HG03135 (cell line): ENCODE results near the gene OGFOD3.
"Not testable (repeated sequence)": the region's sequence is repeated elsewhere in the genome, so short reads cannot be mapped to it uniquely, and the experiment has no call there.

Experiments
- ATAC-seq: cut with Tn5 transposase; IDR thresholded peaks from one replicate; pipeline ENCODE4 v1.9.1; 2021; ENCODE audit warnings: mild to moderate bottlenecking, moderate library complexity; ENCODE audit not compliant: unreplicated experiment

Gene OGFOD3

GRCh38 chr17:82418001-82418986 lies at the start of gene OGFOD3, which contains the start of gene HEXD:
Gene OGFOD3, minus strand, starts transcription at chr17:82418586. Its CDS starts 101 bp downstream, at chr17:82418485.
Gene HEXD, plus strand, starts transcription at chr17:82418347. Its CDS starts 1,453 bp downstream, at chr17:82419800.
- ATAC-seq, result peak; percentile 75

GRCh38 chr17:82465023-82465603 lies 46.7 kb upstream of the OGFOD3 start:
- ATAC-seq, result no peak

GRCh38 chr17:82464567-82464929 lies 46.2 kb upstream of the OGFOD3 start:
- ATAC-seq, result no peak

GRCh38 chr17:82463925-82464566 lies 45.7 kb upstream of the OGFOD3 start:
- ATAC-seq, result no peak

GRCh38 chr17:82463391-82463790 lies 45.0 kb upstream of the OGFOD3 start:
- ATAC-seq, result no peak

GRCh38 chr17:82461827-82462524 lies 43.6 kb upstream of the OGFOD3 start:
- ATAC-seq, result no peak

GRCh38 chr17:82459936-82460335 lies 41.5 kb upstream of the OGFOD3 start:
- ATAC-seq, result not testable (repeated sequence)

GRCh38 chr17:82458885-82459424 lies 40.6 kb upstream of the OGFOD3 start:
- ATAC-seq, result peak; percentile 6

- peak; percentile 91 for ATAC-seq
Measured at GRCh38 chr17:82458179-82458884, 39.9 kb upstream of the OGFOD3 start, which contains the start of gene NARF. Gene NARF, plus strand, starts transcription at chr17:82458741. Its CDS starts 63 bp downstream, at chr17:82458804.

- ATAC-seq, result no peak
Measured at GRCh38 chr17:82457929-82458178, 39.5 kb upstream of the OGFOD3 start.

- no peak for ATAC-seq
Measured at GRCh38 chr17:82457073-82457928, 38.9 kb upstream of the OGFOD3 start.

GRCh38 chr17:82453706-82454105 lies 35.3 kb upstream of the OGFOD3 start:
- not testable (repeated sequence) for ATAC-seq

GRCh38 chr17:82453151-82453550 lies 34.8 kb upstream of the OGFOD3 start:
- ATAC-seq, result not testable (repeated sequence)

GRCh38 chr17:82452162-82452561 lies 33.8 kb upstream of the OGFOD3 start:
- ATAC-seq, result no peak

GRCh38 chr17:82450357-82451106 lies 32.1 kb upstream of the OGFOD3 start, which contains the start of gene CYBC1:
Gene CYBC1, minus strand, starts transcription at chr17:82450752. Its CDS starts 1,498 bp downstream, at chr17:82449254.
- ATAC-seq, result peak; percentile 52

GRCh38 chr17:82449883-82450356 lies 31.5 kb upstream of the OGFOD3 start:
- ATAC-seq, result no peak

GRCh38 chr17:82449131-82449882 lies 30.9 kb upstream of the OGFOD3 start:
- peak; percentile 58 for ATAC-seq
